AG10803 (cell line): ENCODE measurements around the gene COQ8A.

Experiments used
- DNase-seq: peaks from one replicate; pipeline ENCODE4 v3.0.0; 2010; ENCODE audit warnings: low read depth
- H3K4me3 ChIP-seq: 2 replicates; pipeline ENCODE4 v1.5.1; 2011; ENCODE audit warnings: mild to moderate bottlenecking, low read length, control low read depth
- CTCF ChIP-seq: conservative IDR thresholded peaks from 2 replicates; pipeline ENCODE4 v1.5.1; 2011; ENCODE audit warnings: mild to moderate bottlenecking, low read length, control low read depth, inconsistent platforms

COQ8A gene

GRCh38 chr1:226988334-226988666, 48.2 kb downstream of the COQ8A start:
- no peak for TF ChIP-seq CTCF
- DNase-seq, result no peak
- no peak overlapping the region for H3K4me3 ChIP-seq

GRCh38 chr1:226989085-226989920, 49.2 kb downstream of the COQ8A start:
- no peak for TF ChIP-seq CTCF
- DNase-seq, result no peak
- H3K4me3 ChIP-seq, result no peak overlapping the region

GRCh38 chr1:226990133-226990716, 50.1 kb downstream of the COQ8A start:
- no peak for DNase-seq

GRCh38 chr1:226991920-226992319, 51.8 kb downstream of the COQ8A start:
- H3K4me3 ChIP-seq, result no peak overlapping the region
- DNase-seq, result no peak
- TF ChIP-seq CTCF, result no peak

More at GRCh38 chr1:226990133-226990716, 50.1 kb downstream of the COQ8A start:
- TF ChIP-seq CTCF, result no peak
- H3K4me3 ChIP-seq, result no peak overlapping the region

GRCh38 chr1:226993814-226994585, 53.9 kb downstream of the COQ8A start:
- H3K4me3 ChIP-seq, result no peak overlapping the region
- DNase-seq, result no peak
- TF ChIP-seq CTCF, result no peak

- no peak for DNase-seq
- TF ChIP-seq CTCF, result no peak
- no peak overlapping the region for H3K4me3 ChIP-seq
These were observed 54.7 kb downstream of the COQ8A start for GRCh38 chr1:226994586-226995364.
